ENCODE results near the gene OR2B2.
A peak's percentile ranks its signal among the peaks of the same experiment; 100 is the strongest.

The OR2B2 gene

GRCh38 chr6:27899543-27899942 lies 12.7 kb downstream of the OR2B2 start:
- Histone ChIP-seq H3K9ac (ENCODE audit: low read depth, low read length, poor library complexity) (no peak overlapping the region), H3K79me1 (ENCODE audit: low read depth, low read length) (no peaks in the 10 kb centered on the region), H3K27ac (replicated peaks; ENCODE audit: low read length) (no peak overlapping the region), H3K36me3 (replicated peaks in 1 of 2; ENCODE audit: control insufficient read depth in 2 of 2, insufficient read depth in 2 of 2, low read length in 2 of 2) (no peaks in the 10 kb centered on the region), H3K4me2 (ENCODE audit: insufficient read depth, low read length, poor library complexity, severe bottlenecking) (no peak overlapping the region), H3K4me1 (ENCODE audit: control insufficient read depth in 2 of 2, insufficient read depth in 1 of 2, low read depth in 1 of 2, low read length in 2 of 2) (no peaks in the 10 kb centered on the region), H2AK5ac (ENCODE audit: low read depth, low read length) (no peak overlapping the region), H3K4me3 (ENCODE audit: low read length in 2 of 2) (no peak overlapping the region), H2AFZ (ENCODE audit: low read length) (no peak overlapping the region), H3K18ac (ENCODE audit: low read length) (no peak overlapping the region), H2BK15ac (ENCODE audit: low read length) (no peak overlapping the region), H2BK5ac (ENCODE audit: low read length) (no peak overlapping the region), H3K27me3 (ENCODE audit: control insufficient read depth in 3 of 3, insufficient read depth in 3 of 3, low read depth in 1 of 3, low read length in 3 of 3) (no peaks in the 10 kb centered on the region), H3K9me3 (replicated peaks in 1 of 2; ENCODE audit: control insufficient read depth in 2 of 2, insufficient read depth in 1 of 2, low read depth in 1 of 2, low read length in 2 of 2) (no peaks in the 10 kb centered on the region), H3K23ac (ENCODE audit: low read depth, low read length, poor library complexity) (no peak overlapping the region), H3K4ac (ENCODE audit: low read length) (no peak overlapping the region), H4K8ac (ENCODE audit: low read depth, low read length) (no peak overlapping the region), H3K14ac (ENCODE audit: low read length) (no peak overlapping the region), H2BK120ac (ENCODE audit: low read depth, low read length) (no peak overlapping the region), H4K91ac (ENCODE audit: low read depth, low read length, poor library complexity) (no peak overlapping the region), H2BK12ac (ENCODE audit: low read length) (no peak overlapping the region)
- no peak for DNase-seq (ENCODE audit: low spot score)

GRCh38 chr6:27897580-27898206 lies 14.5 kb downstream of the OR2B2 start:
- H3K79me1 ChIP-seq (ENCODE audit: low read depth, low read length): peaks cover 2% of the 10 kb centered on the region
- H3K27ac ChIP-seq (replicated peaks; ENCODE audit: low read length): no peak overlapping the region
- no peak overlapping the region for H2AK5ac ChIP-seq (ENCODE audit: low read depth, low read length)
- WGBS, 2 donors (ENCODE audit: extremely low coverage in 2 of 2, insufficient read length in 2 of 2, insufficient replicate concordance in 1 of 2): no CpG with 5 or more reads among the region's 3 CpGs
- H3K14ac ChIP-seq (ENCODE audit: low read length): no peak overlapping the region
- H3K27me3 ChIP-seq (ENCODE audit: control insufficient read depth in 3 of 3, insufficient read depth in 3 of 3, low read depth in 1 of 3, low read length in 3 of 3): no peaks in the 10 kb centered on the region
- no peak overlapping the region for H4K91ac ChIP-seq (ENCODE audit: low read depth, low read length, poor library complexity)
- no peak overlapping the region for H2BK12ac ChIP-seq (ENCODE audit: low read length)
- H2BK5ac ChIP-seq (ENCODE audit: low read length): no peak overlapping the region
- H2BK120ac ChIP-seq (ENCODE audit: low read depth, low read length): no peak overlapping the region
- H3K18ac ChIP-seq (ENCODE audit: low read length): no peak overlapping the region
- H3K4me1 ChIP-seq (ENCODE audit: control insufficient read depth in 2 of 2, insufficient read depth in 1 of 2, low read depth in 1 of 2, low read length in 2 of 2): no peaks in the 10 kb centered on the region
- no peaks in the 10 kb centered on the region for H3K9me3 ChIP-seq (replicated peaks in 1 of 2; ENCODE audit: control insufficient read depth in 2 of 2, insufficient read depth in 1 of 2, low read depth in 1 of 2, low read length in 2 of 2)
- H3K4ac ChIP-seq (ENCODE audit: low read length): no peak overlapping the region
- no peak overlapping the region for H3K23ac ChIP-seq (ENCODE audit: low read depth, low read length, poor library complexity)
- no peak for DNase-seq (ENCODE audit: low spot score)
- no peak overlapping the region for H2BK15ac ChIP-seq (ENCODE audit: low read length)
- no peak overlapping the region for H3K9ac ChIP-seq (ENCODE audit: low read depth, low read length, poor library complexity)
- no peak overlapping the region for H3K4me3 ChIP-seq (ENCODE audit: low read length in 2 of 2)
- no peaks in the 10 kb centered on the region for H3K36me3 ChIP-seq (replicated peaks in 1 of 2; ENCODE audit: control insufficient read depth in 2 of 2, insufficient read depth in 2 of 2, low read length in 2 of 2)
- H4K8ac ChIP-seq (ENCODE audit: low read depth, low read length): no peak overlapping the region
- no peak overlapping the region for H2AFZ ChIP-seq (ENCODE audit: low read length)
- no peak overlapping the region for H3K4me2 ChIP-seq (ENCODE audit: insufficient read depth, low read length, poor library complexity, severe bottlenecking)

GRCh38 chr6:27896398-27896796 lies 15.8 kb downstream of the OR2B2 start:
- Histone ChIP-seq H3K14ac (ENCODE audit: low read length) (no peak overlapping the region), H3K4me1 (ENCODE audit: control insufficient read depth in 2 of 2, insufficient read depth in 1 of 2, low read depth in 1 of 2, low read length in 2 of 2) (no peaks in the 10 kb centered on the region), H3K4ac (ENCODE audit: low read length) (no peak overlapping the region), H3K27me3 (ENCODE audit: control insufficient read depth in 3 of 3, insufficient read depth in 3 of 3, low read depth in 1 of 3, low read length in 3 of 3) (no peaks in the 10 kb centered on the region), H3K18ac (ENCODE audit: low read length) (no peak overlapping the region), H2BK15ac (ENCODE audit: low read length) (no peak overlapping the region), H3K27ac (replicated peaks; ENCODE audit: low read length) (no peak overlapping the region), H2BK120ac (ENCODE audit: low read depth, low read length) (no peak overlapping the region), H3K4me2 (ENCODE audit: insufficient read depth, low read length, poor library complexity, severe bottlenecking) (no peak overlapping the region), H3K9ac (ENCODE audit: low read depth, low read length, poor library complexity) (no peak overlapping the region), H4K8ac (ENCODE audit: low read depth, low read length) (no peak overlapping the region), H3K9me3 (replicated peaks in 1 of 2; ENCODE audit: control insufficient read depth in 2 of 2, insufficient read depth in 1 of 2, low read depth in 1 of 2, low read length in 2 of 2) (no peaks in the 10 kb centered on the region), H3K79me1 (ENCODE audit: low read depth, low read length) (peaks cover 2% of the 10 kb centered on the region), H4K91ac (ENCODE audit: low read depth, low read length, poor library complexity) (no peak overlapping the region), H3K36me3 (replicated peaks in 1 of 2; ENCODE audit: control insufficient read depth in 2 of 2, insufficient read depth in 2 of 2, low read length in 2 of 2) (no peaks in the 10 kb centered on the region), H2AK5ac (ENCODE audit: low read depth, low read length) (no peak overlapping the region), H3K4me3 (ENCODE audit: low read length in 2 of 2) (no peak overlapping the region), H2BK5ac (ENCODE audit: low read length) (no peak overlapping the region), H2BK12ac (ENCODE audit: low read length) (no peak overlapping the region), H2AFZ (ENCODE audit: low read length) (peak overlapping the region; percentile 67), H3K23ac (ENCODE audit: low read depth, low read length, poor library complexity) (no peak overlapping the region)
- DNase-seq (ENCODE audit: low spot score): no peak
- WGBS, 2 donors (ENCODE audit: extremely low coverage in 2 of 2, insufficient read length in 2 of 2, insufficient replicate concordance in 1 of 2): no CpG with 5 or more reads among the region's 4 CpGs

- Histone ChIP-seq H3K4me3 (ENCODE audit: low read length in 2 of 2) (peak overlapping the region; percentile 60 to 88), H4K8ac (ENCODE audit: low read depth, low read length) (no peak overlapping the region), H2AK5ac (ENCODE audit: low read depth, low read length) (no peak overlapping the region), H3K27me3 (ENCODE audit: control insufficient read depth in 3 of 3, insufficient read depth in 3 of 3, low read depth in 1 of 3, low read length in 3 of 3) (no peaks in the 10 kb centered on the region), H3K4ac (ENCODE audit: low read length) (no peak overlapping the region), H2BK15ac (ENCODE audit: low read length) (no peak overlapping the region), H4K91ac (ENCODE audit: low read depth, low read length, poor library complexity) (no peak overlapping the region), H2AFZ (ENCODE audit: low read length) (peak overlapping the region; percentile 71), H3K27ac (replicated peaks; ENCODE audit: low read length) (peak overlapping the region; percentile 96), H2BK12ac (ENCODE audit: low read length) (no peak overlapping the region), H3K4me1 (ENCODE audit: control insufficient read depth in 2 of 2, insufficient read depth in 1 of 2, low read depth in 1 of 2, low read length in 2 of 2) (no peaks in the 10 kb centered on the region), H2BK5ac (ENCODE audit: low read length) (peak overlapping the region; percentile 1), H3K9me3 (replicated peaks in 1 of 2; ENCODE audit: control insufficient read depth in 2 of 2, insufficient read depth in 1 of 2, low read depth in 1 of 2, low read length in 2 of 2) (no peaks in the 10 kb centered on the region), H3K79me1 (ENCODE audit: low read depth, low read length) (peaks cover 2% of the 10 kb centered on the region), H3K14ac (ENCODE audit: low read length) (no peak overlapping the region), H2BK120ac (ENCODE audit: low read depth, low read length) (no peak overlapping the region), H3K18ac (ENCODE audit: low read length) (peak overlapping the region; percentile 1), H3K36me3 (replicated peaks in 1 of 2; ENCODE audit: control insufficient read depth in 2 of 2, insufficient read depth in 2 of 2, low read length in 2 of 2) (no peaks in the 10 kb centered on the region), H3K23ac (ENCODE audit: low read depth, low read length, poor library complexity) (no peak overlapping the region), H3K4me2 (ENCODE audit: insufficient read depth, low read length, poor library complexity, severe bottlenecking) (peak overlapping the region; percentile 72), H3K9ac (ENCODE audit: low read depth, low read length, poor library complexity) (peak overlapping the region; percentile 50)
- WGBS, 2 donors (ENCODE audit: extremely low coverage in 2 of 2, insufficient read length in 2 of 2, insufficient replicate concordance in 1 of 2): no CpG with 5 or more reads among the region's 28 CpGs
- peak; percentile 66 for DNase-seq (ENCODE audit: low spot score)
Measured at GRCh38 chr6:27894839-27895762, 17.1 kb downstream of the OR2B2 start.
